CD4-positive, alpha-beta T cell treated with Interleukin-1 beta for 1 hour (primary cell): ENCODE results near the gene NCBP1.
"Not testable (repeated sequence)": the region's sequence is repeated elsewhere in the genome, so short reads cannot be mapped to it uniquely, and the experiment has no call there.

Experiments
- DNase-seq, 2 donors: peaks; one replicate each; pipeline ENCODE4 v3.0.0-alpha.2; 2020 to 2022

The NCBP1 gene

DNA sequence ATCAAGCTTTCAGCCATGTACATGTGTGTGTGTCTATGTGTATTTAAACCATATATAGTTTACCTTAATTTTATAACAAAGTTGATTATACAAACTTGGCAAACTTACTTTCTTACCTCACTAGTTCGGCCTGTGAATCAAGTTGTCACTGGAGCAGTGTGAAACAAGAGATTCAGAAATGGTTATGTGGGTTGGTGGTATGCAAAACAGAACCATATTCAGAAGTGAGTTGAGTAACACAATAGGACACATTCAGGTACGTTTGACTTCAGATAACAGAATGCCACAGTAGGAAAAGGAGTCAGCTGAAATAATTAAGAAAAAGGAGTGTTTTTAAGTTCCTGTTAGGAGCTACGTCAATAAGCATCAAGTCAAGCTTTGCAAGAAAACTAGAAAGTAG is 42.0 kb downstream of the NCBP1 start:
- no peak for DNase-seq

DNA sequence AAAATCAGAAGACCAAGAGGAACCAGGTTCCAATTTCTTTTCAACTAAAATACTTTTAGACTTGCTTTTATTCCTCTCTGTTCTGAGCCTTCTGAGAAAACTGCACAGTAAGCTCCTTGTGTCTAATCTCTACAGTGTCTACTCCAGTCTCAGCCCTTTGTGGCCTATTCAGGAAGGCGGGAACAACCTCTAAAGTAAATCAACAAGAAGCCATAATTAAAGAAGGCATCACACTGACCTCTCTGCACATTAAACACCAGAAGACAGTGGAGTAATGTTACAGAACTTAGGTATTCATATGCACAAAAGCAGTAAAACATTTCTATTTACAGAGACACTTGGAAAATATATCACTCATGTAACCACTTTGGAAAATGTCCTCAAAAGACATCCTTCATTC is 48.6 kb downstream of the NCBP1 start:
- DNase-seq, result no peak

DNA sequence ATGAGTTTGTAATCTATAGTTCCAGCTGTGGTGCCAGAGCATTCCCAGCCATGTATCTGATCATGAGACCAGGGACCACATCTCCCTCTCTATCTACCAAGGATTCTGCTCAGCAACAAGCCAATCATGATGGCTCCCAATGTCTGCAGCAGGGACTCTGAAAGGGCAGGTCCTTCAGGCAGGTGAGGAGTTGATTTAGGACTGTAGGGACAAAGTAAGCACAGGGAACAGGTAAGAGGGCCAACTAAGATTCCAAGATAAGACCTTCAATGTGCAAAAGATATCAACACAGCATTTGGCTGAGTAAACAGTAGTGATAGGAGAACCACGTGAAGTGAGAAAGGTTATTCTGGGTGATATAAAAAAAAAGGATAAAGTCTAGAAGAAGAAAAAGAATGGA is 55.0 kb downstream of the NCBP1 start:
- no peak for DNase-seq

DNA sequence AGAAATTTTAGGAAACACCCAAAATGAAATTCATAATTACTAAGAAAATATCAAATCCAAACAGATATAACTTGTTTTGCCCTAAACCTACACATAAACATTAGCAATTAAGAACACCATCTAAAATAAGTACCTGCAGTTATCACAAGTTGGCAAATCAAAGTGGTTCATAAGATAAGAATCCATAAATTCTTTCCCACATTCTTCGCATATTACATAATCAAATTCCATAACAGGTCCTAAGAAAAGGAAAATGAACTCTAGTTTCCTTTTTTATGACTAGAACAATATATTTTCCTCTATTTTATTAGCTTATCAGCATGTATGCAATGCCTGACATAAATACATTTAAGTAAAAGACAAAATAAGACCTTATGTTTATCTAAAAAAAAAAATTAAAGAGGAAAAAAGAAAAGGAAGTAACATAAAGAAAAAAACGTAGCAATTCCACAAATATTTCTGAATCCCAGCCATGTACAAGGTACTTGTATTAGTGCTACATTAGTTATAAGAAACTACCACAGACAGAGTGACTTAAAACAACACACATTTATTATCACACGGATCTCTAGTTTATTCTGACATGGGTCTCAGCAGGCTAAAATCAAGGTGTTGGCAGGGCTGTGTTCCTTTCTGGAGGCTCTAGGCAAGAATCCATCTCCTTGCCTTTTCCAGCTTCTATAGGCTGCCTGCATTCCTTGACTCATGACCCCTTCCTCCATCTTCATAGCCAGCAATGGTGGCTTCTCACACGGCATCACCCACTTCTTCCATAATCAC is 56.0 kb downstream of the NCBP1 start:
- no peak for DNase-seq

DNA sequence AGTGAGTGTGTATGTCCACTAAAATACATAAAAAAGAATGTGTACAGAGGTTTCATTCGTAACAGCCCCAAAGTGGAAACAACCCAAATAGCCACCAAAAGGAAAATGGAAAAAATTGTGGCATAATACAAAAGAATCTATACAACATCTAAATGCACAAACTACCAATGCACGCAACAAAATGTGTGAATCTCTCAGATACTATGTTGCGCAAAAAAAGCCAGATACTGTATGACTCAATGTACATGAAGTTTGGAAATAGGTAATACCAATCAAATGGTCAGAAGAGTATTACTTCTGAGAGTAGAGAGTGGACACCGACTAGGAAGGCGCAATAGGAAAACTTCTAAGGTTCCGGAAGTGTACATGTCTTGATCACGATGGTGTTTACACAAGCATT is 61.1 kb downstream of the NCBP1 start:
- no peak for DNase-seq

DNA sequence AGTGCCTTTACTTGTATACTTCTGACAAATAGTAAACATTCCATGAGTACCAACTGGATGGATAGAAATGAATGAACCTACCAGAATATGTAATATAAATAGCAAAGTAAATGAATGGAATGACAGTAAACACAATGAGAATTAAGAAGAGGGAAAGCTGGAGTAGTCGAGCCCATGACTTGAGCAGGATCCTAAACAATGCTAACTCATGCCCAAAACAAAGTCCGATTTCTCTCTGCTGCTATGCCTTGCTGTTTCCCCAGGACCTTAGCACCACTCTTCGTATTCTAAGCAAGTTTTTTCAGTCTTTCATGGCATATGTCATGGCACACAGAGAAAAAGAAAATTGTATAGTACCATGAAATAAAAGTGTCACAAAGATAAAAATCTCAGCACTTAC is 61.8 kb downstream of the NCBP1 start:
- no peak for DNase-seq

DNA sequence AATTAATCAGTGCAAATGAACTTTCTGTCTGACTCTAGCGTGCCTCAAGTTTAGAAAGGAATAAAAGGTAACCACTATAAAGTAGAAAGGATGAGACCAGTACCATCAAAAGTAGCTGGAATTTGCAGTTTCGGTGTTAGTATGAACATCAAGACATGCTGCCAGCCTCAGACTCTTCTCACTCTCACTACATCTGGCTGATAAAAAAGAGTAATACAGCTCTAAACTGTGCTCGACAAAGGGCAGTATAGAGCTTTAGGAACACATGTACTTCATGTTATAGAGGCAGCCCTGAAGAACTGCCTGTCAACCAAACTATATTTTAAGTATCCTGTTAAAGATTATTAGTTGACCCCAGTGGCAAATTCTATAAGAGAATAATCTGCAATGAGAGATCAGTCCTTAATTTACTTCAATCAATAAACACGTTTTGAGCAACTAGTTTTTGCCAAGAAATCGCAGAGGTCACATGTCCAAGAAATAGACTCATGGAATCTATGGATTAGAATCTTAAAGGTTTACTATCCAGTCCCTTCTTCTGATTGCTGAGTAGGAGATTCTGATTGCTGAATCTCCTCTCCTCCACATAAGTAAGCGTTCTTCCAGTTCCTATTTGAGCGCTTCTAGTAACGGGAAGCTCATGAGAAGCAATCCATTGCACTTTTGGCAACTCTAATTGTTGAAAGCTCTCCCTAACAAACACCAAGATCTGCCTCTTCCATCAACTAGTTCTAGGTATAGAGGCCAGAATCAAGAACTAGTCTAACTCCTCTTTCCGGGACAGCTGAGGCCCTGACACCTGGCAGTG is 62.6 kb downstream of the NCBP1 start:
- DNase-seq, result no peak

DNA sequence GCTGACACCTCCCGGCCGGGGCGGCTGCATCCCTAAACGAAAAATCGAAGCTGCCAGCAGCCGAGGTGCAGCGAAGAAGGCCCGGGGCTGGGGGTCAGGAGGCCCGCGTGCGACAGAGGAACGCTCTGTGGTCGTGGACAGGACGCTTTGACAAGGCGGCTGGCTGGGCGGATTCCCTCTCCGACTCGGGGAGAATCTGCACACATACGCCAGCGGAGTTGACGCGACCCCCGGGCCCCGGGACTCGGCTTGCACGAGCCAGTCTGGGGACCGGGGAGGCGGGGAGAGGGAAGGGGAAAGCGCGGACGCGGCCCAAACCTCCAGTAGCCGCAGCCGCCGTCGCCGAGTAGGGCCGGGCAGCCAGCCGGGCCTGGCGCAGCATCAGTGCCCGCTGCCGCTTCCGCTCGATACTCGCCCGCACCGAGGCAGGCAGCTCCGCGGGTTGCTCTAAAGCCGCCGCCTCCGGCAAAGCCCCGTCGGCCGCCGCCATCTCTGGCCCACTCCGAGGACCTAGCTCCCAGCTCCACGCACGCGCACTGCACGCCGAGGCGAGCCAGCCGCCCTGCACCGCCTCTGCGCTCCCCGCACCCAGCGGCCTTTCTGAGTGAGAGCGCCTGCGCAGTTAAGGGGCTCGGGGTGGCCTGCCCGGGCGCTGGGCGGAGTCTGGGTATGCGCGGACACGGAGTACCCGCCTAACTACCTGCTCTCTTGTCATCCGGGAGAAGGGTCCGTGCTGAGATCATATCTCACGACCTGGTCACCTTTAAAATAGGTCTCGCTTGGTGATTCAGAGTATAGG is 63.4 kb downstream of the NCBP1 start, which contains the start of gene XPA:
TSS of gene XPA (minus strand) at position 538 of the 799 bp plus-strand sequence. CDS start at position 490, 48 bp downstream.
- DNase-seq, result peak; percentile 98

DNA sequence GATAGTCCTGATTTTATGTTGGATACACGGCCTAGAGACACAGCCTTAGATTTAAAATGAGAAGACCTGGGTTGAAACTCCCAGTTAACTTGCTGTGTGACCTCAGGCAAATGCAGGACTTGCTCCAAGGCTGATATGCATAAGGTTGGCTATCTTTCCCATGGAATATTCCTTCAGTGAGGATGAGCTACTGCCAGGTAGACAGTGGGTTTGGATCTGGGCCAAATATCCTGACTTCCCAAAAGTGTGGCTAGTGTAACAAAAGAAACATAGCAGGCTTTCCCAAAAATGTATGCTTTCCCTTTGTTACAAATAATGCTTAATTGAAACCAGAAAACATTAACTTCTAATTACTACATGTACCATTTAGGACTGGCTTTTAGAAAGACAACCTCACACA is 64.2 kb downstream of the NCBP1 start:
- DNase-seq, result no peak

DNA sequence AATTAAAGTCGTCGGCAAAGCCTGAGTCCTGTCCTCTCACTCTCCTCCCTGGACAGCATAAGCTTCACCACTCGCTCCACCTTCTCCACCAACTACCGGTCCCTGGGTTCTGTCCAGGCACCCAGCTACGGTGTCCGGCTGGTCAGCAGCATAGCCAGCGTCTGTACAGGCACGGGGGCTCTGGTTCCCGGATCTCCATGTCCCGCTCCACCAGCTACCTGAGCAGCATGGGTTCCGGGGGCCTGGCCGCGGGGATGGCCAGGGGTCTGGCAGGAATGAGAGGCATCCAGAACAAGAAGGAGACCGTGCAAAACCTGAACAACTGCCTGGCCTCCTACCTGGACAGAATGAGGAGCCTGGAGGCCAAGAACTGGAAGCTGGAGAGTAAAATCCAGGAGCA is 65.2 kb downstream of the NCBP1 start:
- no peak for DNase-seq

DNA sequence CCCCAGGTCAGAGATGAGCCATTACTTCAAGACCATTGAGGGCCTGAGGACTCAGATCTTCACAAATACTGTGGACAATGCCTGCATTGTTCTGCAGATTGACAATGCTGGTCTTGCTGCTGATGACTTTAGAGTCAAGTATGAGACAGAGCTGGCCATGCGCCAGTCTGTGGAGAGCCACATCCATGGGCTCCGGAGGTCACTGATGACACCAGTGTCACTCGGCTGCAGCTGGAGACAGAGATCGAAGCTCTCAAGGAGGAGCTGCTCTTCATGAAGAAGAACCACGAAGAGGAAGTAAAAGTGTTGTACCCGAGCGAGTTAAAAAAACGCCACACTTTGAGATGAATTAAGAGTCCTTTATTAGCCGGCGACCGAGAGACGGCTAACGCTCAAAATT is 65.7 kb downstream of the NCBP1 start:
- DNase-seq, result peak in 1 of 2 donors; percentile 10

DNA sequence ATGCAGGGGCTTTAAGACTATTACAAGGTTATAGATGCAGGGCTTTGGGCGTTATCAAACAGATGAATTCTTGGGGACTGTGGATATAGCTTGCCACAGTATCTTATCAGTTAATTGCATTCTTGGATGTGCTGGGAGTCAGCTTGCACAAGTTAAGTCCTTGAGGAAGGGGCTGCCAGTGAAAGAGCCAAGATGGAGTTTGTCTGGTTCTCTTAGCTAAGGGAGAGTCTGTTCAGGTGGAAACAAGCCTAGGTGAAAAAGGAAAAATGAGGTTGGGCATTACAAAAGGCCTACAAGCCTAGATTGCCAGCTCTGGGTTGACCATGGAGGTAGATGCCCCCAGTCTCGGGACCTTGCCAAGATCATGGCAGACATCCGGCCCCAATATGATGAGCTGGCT is 66.2 kb downstream of the NCBP1 start:
- not testable (repeated sequence) for DNase-seq

DNA sequence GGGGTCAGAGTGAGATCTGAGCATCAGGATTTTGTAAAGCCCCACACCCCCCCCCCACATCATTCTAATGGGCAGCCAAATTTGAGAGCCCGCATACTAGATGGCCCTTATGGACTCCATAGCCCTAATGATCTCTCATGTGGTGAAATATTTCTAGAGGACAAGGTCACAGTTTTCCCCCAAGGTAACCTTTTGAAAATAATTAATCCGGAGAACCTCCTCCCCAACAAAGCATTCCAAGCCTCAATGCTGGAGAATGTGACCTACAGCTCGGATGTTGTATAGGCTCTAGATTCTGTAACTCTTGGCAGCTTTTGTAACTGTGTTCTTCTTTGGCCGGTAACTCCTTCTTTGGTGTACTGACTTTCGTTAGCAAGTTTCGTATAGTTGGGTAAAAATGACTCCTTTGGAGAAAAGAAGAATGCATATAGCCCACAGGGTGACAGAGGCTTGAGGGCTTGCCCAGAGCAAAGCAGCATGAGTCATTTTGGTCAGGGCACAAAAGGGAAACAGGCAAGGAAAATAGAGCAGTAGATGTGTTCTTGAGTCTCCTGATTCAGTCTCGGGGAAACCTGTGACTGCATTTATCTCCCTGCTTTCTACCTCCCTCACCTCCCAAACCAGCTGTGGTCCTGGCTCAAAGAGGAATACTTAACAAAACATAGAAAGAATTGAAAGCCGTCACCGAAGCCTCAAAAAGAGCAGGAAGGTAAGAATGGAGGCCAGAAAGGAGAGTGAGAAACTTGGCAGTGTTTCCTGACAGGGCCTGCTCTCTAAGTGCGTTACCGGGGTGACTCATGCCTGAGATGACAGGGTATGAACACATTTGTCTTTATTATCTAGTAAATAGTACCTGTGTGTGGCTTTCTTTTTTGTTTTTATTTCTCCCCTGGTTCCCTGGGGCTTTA is 70.1 kb downstream of the NCBP1 start:
- no peak for DNase-seq

DNA sequence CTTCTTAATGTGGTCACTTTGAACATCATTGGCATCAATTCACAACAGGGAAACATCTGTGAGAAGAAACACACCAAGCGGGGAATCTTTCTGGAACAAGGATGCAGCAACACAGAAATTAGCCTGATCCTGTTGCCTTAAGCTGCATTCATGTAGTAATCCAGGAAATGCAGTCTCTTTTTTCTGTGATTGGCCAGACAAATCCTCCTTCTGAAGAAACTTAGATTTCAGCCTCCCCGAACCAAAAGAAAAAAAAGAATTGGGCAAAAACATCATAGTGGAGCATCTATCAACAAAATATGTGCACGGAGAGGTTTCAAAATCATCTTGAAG is 70.7 kb downstream of the NCBP1 start:
- DNase-seq, result no peak

DNA sequence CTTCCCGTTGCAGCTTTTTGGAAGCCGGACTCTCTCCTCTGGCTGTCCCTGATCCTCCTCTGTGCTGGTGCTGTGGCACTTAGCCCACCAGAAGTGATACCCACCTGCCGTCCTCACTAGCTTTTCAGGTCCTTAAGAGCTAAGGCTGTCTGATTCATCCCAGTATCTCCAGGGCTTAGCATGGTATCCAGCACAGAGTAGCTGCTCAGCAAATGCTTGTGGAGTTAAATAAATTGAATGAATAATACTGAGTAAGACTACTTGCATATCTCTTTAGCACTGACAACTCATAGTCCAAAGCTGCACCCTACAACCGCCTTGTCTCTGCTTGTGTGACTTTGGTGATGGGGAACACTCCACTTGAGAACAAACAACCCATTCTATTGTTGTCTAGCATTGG is 71.2 kb downstream of the NCBP1 start:
- DNase-seq, result no peak

DNA sequence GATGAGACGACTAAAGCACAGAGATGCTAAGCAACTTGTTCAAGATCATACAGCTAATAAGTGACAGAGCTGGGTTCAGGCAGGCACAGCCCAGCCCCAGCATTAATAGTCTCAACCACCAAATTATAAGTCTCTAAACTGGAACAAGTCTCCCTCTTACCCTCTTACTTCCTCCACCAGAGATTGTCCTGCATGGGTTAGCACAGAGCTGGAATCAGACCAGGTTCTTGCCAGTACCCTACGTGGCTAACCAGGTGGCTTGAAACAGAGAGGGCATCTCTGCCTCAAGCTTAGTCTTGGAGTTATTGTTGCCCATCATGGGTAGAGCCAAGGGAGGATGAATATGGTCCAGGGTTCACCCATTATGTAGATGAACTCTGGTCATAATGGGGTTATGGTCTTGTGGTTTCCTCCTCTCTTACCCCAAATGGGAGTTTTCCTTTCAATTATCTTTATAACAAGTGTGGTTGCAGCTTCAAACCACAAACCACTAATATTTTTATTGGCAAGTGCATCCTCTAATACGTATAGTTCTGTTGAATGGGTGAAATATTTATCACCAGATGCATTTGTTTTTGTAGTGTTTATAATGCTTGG is 71.8 kb downstream of the NCBP1 start:
- DNase-seq, result peak in 1 of 2 donors; percentile 33

DNA sequence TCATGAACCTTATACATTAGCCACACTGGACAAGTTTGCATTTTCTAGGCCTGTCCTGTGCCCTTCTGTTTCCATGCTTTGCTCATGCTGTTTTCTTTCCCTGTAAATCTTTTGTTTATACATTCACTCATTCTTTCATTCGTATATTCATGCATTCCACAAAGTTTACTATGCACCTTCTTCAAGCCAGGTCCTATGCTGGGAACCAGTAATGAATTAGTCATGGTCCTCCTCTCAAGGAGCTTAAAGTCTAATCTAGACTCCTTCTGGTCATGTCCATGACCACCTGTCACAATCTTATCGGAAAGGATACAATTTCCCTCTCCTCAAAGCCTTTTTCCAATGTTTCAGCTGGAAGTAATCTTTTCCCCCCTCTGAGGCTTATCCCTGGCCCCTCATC is 72.6 kb downstream of the NCBP1 start:
- DNase-seq, result no peak

DNA sequence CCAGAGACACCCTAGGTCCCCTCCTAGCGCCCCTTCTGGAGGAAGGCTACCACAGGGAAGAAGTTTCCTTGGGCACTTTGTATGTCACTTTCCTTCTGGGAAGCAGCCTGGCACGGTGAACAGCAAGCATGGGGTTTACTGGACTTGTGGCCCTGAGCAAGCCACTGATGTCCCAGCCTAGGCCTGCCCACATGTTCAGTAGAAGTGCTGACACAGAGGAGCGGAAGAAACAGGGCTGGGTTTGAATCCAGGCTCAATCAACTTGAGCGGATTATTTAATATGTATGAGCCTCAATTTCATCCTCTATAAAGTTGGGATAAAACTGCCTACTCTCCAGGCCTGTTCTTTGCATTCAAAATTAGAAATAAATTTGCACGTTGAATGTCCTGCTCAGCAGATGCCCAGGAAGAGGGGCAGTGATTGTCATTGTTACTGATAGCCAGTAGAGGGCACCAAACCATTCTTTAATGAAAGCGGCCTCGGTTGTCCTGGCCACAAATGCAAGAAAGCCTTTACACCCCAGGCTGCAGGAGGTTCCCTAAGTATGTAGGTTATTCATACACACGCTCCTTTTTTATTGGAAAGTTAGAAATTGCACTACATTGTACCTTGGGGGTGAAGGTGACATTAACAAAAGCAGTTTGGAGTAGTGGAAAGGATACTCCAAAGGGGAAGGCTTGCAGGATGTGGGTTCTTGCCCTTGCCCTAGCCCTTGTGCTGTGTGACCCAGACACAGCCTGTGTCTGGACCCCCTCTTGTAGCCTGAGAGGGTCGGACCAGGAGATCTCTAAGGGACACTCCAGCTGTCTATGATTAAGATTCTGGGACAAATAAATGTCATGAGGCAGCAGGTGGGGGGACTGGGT is 77.0 kb downstream of the NCBP1 start:
- DNase-seq, result peak; percentile 59 to 72

DNA sequence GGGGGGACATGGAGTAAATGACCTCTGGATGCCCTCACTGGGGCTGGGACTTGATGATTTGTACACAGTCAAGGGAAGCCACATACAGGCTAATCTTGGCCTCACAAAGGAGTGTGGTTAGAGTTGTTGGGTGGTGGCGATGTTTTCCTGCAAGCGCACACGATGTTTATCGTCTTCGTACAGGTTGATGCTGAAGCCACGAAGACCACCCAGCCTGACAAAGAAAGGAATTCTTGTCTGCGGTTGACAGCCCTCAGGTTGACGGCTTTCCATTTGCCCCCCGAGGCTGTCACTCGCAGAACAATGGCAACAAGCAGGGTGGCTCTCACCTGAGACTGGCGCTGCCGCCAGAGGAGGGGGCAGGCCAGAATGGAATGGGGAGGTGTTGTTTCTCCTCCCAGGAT is 77.6 kb downstream of the NCBP1 start:
- no peak for DNase-seq

DNA sequence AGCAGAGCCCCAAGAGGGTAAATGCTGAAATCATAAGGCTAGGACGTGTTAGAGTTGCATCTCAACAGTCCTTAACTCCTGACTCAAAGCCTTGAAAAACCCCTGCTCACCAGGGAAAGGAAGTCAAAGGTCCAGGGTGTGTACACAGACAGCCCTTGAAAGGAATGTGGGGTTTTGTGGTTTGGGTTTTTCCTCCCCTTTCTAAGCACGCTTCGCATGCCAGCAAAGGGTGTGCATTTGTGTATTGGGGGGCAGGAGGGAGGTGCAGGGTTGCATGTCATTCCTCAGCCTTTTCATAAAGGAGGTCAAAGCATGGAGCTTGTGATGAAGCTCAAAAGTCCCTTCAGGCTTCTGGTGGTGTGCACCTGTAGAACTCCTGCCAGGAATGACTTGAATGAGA is 80.8 kb downstream of the NCBP1 start:
- DNase-seq, result no peak

DNA sequence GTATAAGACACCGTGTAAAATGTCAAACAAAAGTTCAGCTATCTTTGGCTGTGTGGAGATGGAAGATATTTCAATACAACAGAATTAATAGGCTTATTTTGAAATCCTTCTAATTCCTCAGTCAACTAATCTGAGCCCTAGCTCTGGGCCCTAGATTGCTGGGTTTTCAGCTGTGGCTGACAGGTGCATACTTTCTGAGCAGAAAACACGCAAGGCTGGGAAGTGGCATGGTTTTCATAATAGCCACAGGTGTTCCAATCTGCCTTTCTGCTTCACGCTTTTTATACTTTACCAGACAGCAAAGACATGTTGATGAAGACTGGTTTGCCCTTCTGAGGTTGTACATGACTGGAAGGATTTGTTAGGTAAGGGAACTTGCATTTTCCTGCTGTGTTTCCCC is 84.2 kb downstream of the NCBP1 start:
- DNase-seq, result no peak
